Smooth muscle cell (in vitro differentiated cells): ENCODE results near the gene MYZAP. TPM values are rescaled to one million over a fixed set of nuclear protein-coding genes. Genes with fewer than 3 reads are reported as not detected.

ENCODE experiments used
- DNase-seq: peaks from one replicate; lab custom pipeline; 2025; ENCODE audit not compliant: unreplicated experiment; lab: John Stamatoyannopoulos, UW
- H2AFZ ChIP-seq: fragments of 200-600 bp; sonication (generic); 2 replicates; pipeline ENCODE4 v1.6.0; 2016; ENCODE audit warnings: antibody characterized with exemption, low read depth, mild to moderate bottlenecking
- H3F3A ChIP-seq: fragments of 200-600 bp; sonication (generic); 2 replicates; pipeline ENCODE4 v1.6.0; 2017; ENCODE audit warnings: antibody characterized with exemption, low read depth
- H3K27ac ChIP-seq: fragments of 200-600 bp; sonication (generic); 2 replicates; pipeline ENCODE4 v1.5.1; 2016; ENCODE audit warnings: low read depth, mild to moderate bottlenecking
- H3K27me3 ChIP-seq: fragments of 200-600 bp; sonication (generic); 2 replicates; pipeline ENCODE4 v1.6.1; 2016; ENCODE audit warnings: low read depth, mild to moderate bottlenecking
- H3K36me3 ChIP-seq: fragments of 200-600 bp; sonication (generic); 2 replicates; pipeline ENCODE4 v1.5.1; 2016; ENCODE audit warnings: low read depth
- H3K4me1 ChIP-seq: fragments of 200-600 bp; sonication (generic); 2 replicates; pipeline ENCODE4 v1.5.1; 2016; ENCODE audit warnings: low read depth
- H3K4me2 ChIP-seq: fragments of 200-600 bp; sonication (generic); 2 replicates; pipeline ENCODE4 v1.6.0; 2016; ENCODE audit warnings: mild to moderate bottlenecking
- H3K4me3 ChIP-seq: fragments of 200-600 bp; sonication (generic); 2 replicates; pipeline ENCODE4 v1.5.1; 2016; ENCODE audit warnings: mild to moderate bottlenecking
- H3K79me2 ChIP-seq: fragments of 200-600 bp; sonication (generic); 2 replicates; pipeline ENCODE4 v1.6.0; 2016; ENCODE audit warnings: low read depth, mild to moderate bottlenecking
- H3K9ac ChIP-seq: fragments of 200-600 bp; sonication (generic); 2 replicates; pipeline ENCODE4 v1.6.0; 2016; ENCODE audit warnings: low read depth
- H3K9me3 ChIP-seq: fragments of 200-600 bp; sonication (generic); replicated peaks from 2 replicates; pipeline ENCODE4 v1.5.1; 2016; ENCODE audit warnings: low read depth
- H4K20me1 ChIP-seq: fragments of 200-600 bp; sonication (generic); 2 replicates; pipeline ENCODE4 v1.6.0; 2016; ENCODE audit warnings: low read depth
- CTCF ChIP-seq: fragments of 200-600 bp; sonication (generic); IDR thresholded peaks from 2 replicates; pipeline ENCODE4 v1.5.1; 2017; ENCODE audit warnings: borderline replicate concordance, mild to moderate bottlenecking, antibody characterized with exemption; ENCODE audit not compliant: insufficient read depth, poor library complexity, severe bottlenecking
- WGBS: methylation state at CpG from one replicate; pipeline ENCODE4 v1.1.7; 2016; ENCODE audit warnings: low lambda C conversion rate; 5-methylcytosine and 5-hydroxymethylcytosine counted together
- polyA plus RNA-seq: library from polyadenylated mRNA; unstranded; fragments of >200 nt; fragmentation: Nextera tagmentation; extraction: Ambion mirVana; gene quantifications from 2 replicates; pipeline ENCODE4 v1.2.1, GENCODE V29; 2016
- total RNA-seq: library from RNA; depleted of rRNA; stranded (reverse); fragments of >200 nt; gene quantifications from 2 replicates; pipeline ENCODE4 v1.2.3, GENCODE V29; 2014

Gene MYZAP
- total and polyA plus RNA-seq, 2 experiments from 2014 or later: 0.09 to 0.65 TPM

- peaks cover 8% of the 10 kb centered on the region for H3F3A ChIP-seq
- WGBS: 96% methylated on average over 6 of the region's 6 CpGs
These were observed 33.9 kb upstream of the MYZAP start for GRCh38 chr15:57557810-57558209.

GRCh38 chr15:57559875-57560274, 31.8 kb upstream of the MYZAP start:
- no peaks in the 10 kb centered on the region for H3K9me3 ChIP-seq
- H3K27me3 ChIP-seq: no peaks in the 10 kb centered on the region
- H3K27ac ChIP-seq: no peak overlapping the region
- WGBS: 26% methylated on average over 5 of the region's 5 CpGs
- H4K20me1 ChIP-seq: no peaks in the 10 kb centered on the region
- H3F3A ChIP-seq: peaks cover 8% of the 10 kb centered on the region
- no peaks in the 10 kb centered on the region for H3K79me2 ChIP-seq
- peaks cover 9% of the 10 kb centered on the region for H3K4me1 ChIP-seq
- no peak overlapping the region for H3K4me3 ChIP-seq
- H3K4me2 ChIP-seq: no peak overlapping the region
- peak; percentile 14 for DNase-seq
- no peaks in the 10 kb centered on the region for H3K36me3 ChIP-seq
- peak; percentile 78 for TF ChIP-seq CTCF
- H3K9ac ChIP-seq: no peak overlapping the region
- H2AFZ ChIP-seq: no peak overlapping the region

More at GRCh38 chr15:57557810-57558209, 33.9 kb upstream of the MYZAP start:
- H3K4me2 ChIP-seq: no peak overlapping the region
- H3K36me3 ChIP-seq: no peaks in the 10 kb centered on the region
- no peaks in the 10 kb centered on the region for H3K79me2 ChIP-seq
- H2AFZ ChIP-seq: no peak overlapping the region
- H4K20me1 ChIP-seq: no peaks in the 10 kb centered on the region
- no peak overlapping the region for H3K9ac ChIP-seq
- TF ChIP-seq CTCF: no peak
- H3K4me1 ChIP-seq: peaks cover 16% of the 10 kb centered on the region
- H3K4me3 ChIP-seq: no peak overlapping the region
- no peak for DNase-seq
- H3K27ac ChIP-seq: no peak overlapping the region
- no peaks in the 10 kb centered on the region for H3K9me3 ChIP-seq
- no peaks in the 10 kb centered on the region for H3K27me3 ChIP-seq

GRCh38 chr15:57561041-57561711, 30.5 kb upstream of the MYZAP start:
- Histone ChIP-seq H3K4me2 (peak overlapping the region; percentile 35), H3K79me2 (no peaks in the 10 kb centered on the region), H3K27ac (peak overlapping the region; percentile 25), H3K27me3 (no peaks in the 10 kb centered on the region), H3K9ac (no peak overlapping the region), H3K9me3 (no peaks in the 10 kb centered on the region), H3K4me1 (no peaks in the 10 kb centered on the region), H3K36me3 (no peaks in the 10 kb centered on the region), H4K20me1 (no peaks in the 10 kb centered on the region), H3K4me3 (no peak overlapping the region), H2AFZ (no peak overlapping the region), H3F3A (no peaks in the 10 kb centered on the region)
- DNase-seq: peak; percentile 12
- TF ChIP-seq CTCF: peak; percentile 91
- 51% methylated on average over 9 of the region's 9 CpGs for WGBS
